Vagina (tissue), 2 donors: ENCODE measurements around the gene ABCG8. TPM values are rescaled to one million over a fixed set of nuclear protein-coding genes. Genes with fewer than 3 reads are reported as not detected.

Experiments used
- DNase-seq, 2 donors: peaks; one replicate each; pipeline ENCODE4 v3.0.0-alpha.2; 2017; ENCODE audit errors: extremely low spot score in 2 of 2
- H3K27ac ChIP-seq: fragments of 200-600 bp; sonication (generic); one replicate; pipeline ENCODE4 v1.5.1; 2019
- H3K27me3 ChIP-seq: fragments of 200-600 bp; sonication (generic); one replicate; pipeline ENCODE4 v1.5.1; 2019
- H3K36me3 ChIP-seq, 2 donors: fragments of 200-600 bp; sonication (generic); one replicate each; pipeline ENCODE4 v1.5.1; 2017 to 2019
- H3K4me1 ChIP-seq: fragments of 200-600 bp; sonication (generic); one replicate; pipeline ENCODE4 v1.5.1; 2019
- H3K4me3 ChIP-seq, 2 donors: fragments of 200-600 bp; sonication (generic); 1 replicate in 1 of 2; 2 replicates in 1 of 2; pipeline ENCODE4 v1.5.1; 2016 to 2019
- H3K9me3 ChIP-seq: fragments of 200-600 bp; sonication (generic); one replicate; pipeline ENCODE4 v1.5.1; 2019
- CTCF ChIP-seq, 3 experiments: fragments of 450-650 bp in 2 of 3; fragments of 200-600 bp in 1 of 3; sonication (generic) in 1 of 3; IDR thresholded peaks; one replicate each; pipeline ENCODE4 v1.5.1; 2017 to 2019; ENCODE audit warnings: antibody characterized with exemption in 3 of 3, mild to moderate bottlenecking in 2 of 3, moderate library complexity in 2 of 3
- POLR2A ChIP-seq, 2 donors: fragments of 450-650 bp; IDR thresholded peaks; one replicate each; pipeline ENCODE4 v1.6.1; 2017; ENCODE audit warnings: antibody characterized with exemption in 2 of 2, mild to moderate bottlenecking in 2 of 2, moderate library complexity in 2 of 2
- POLR2AphosphoS5 ChIP-seq, 2 donors: sonication (generic); formaldehyde crosslinking; IDR thresholded peaks; one replicate each; pipeline ENCODE4 v1.9.0; 2017; ENCODE audit warnings: antibody characterized with exemption in 2 of 2, mild to moderate bottlenecking in 2 of 2, low read depth in 1 of 2; ENCODE audit not compliant: insufficient read depth in 1 of 2
- intact Hi-C: fragments of 100-400 bp; cut with DNase I; formaldehyde crosslinking; loops from one replicate; pipeline ENCODE4 v1.15.1; 2023
- total RNA-seq: library from RNA; depleted of rRNA; stranded (reverse); fragments of >200 nt; gene quantifications from one replicate; pipeline ENCODE4 v1.2.3, GENCODE V29; 2016

The ABCG8 gene
- total RNA-seq, 1 donor from 2014 or later, result not detected

- Histone ChIP-seq H3K36me3 (peaks cover 0 to 9% of the 10 kb centered on the region in 2 donors), H3K4me3 (no peak overlapping the region), H3K9me3 (no peaks in the 10 kb centered on the region), H3K27ac (no peak overlapping the region), H3K4me1 (no peaks in the 10 kb centered on the region), H3K27me3 (no peaks in the 10 kb centered on the region)
- TF ChIP-seq CTCF (IDR thresholded peaks at IDR 0.05) (no peak), POLR2A (IDR thresholded peaks at IDR 0.05) (no peak), POLR2AphosphoS5 (IDR thresholded peaks at IDR 0.05; ENCODE audit: insufficient read depth in 1 of 2, low read depth in 1 of 2) (no peak)
- intact Hi-C loops, result no loop called here
- no peak for DNase-seq
Measured at GRCh38 chr2:43814711-43815110, 24.1 kb upstream of the ABCG8 start.

- no peaks in the 10 kb centered on the region for H3K4me1 ChIP-seq
- intact Hi-C loops, result no loop called here
Measured at GRCh38 chr2:43818761-43819160, 20.0 kb upstream of the ABCG8 start.

GRCh38 chr2:43819491-43820163, 19.1 kb upstream of the ABCG8 start:
- Histone ChIP-seq H3K4me3 (no peak overlapping the region), H3K36me3 (no peaks in the 10 kb centered on the region), H3K27me3 (no peaks in the 10 kb centered on the region), H3K4me1 (no peaks in the 10 kb centered on the region), H3K27ac (no peak overlapping the region), H3K9me3 (no peaks in the 10 kb centered on the region)
- DNase-seq, result no peak
- intact Hi-C loops, result no loop called here
- no peak for TF ChIP-seq POLR2A (IDR thresholded peaks at IDR 0.05)
- no peak for TF ChIP-seq CTCF (IDR thresholded peaks at IDR 0.05)
- no peak for TF ChIP-seq POLR2AphosphoS5 (IDR thresholded peaks at IDR 0.05; ENCODE audit: insufficient read depth in 1 of 2, low read depth in 1 of 2)

More at GRCh38 chr2:43818761-43819160, 20.0 kb upstream of the ABCG8 start:
- DNase-seq, result no peak
- no peaks in the 10 kb centered on the region for H3K9me3 ChIP-seq
- H3K36me3 ChIP-seq, result no peaks in the 10 kb centered on the region
- H3K27ac ChIP-seq, result no peak overlapping the region
- no peaks in the 10 kb centered on the region for H3K27me3 ChIP-seq
- no peak for TF ChIP-seq CTCF (IDR thresholded peaks at IDR 0.05)
- TF ChIP-seq POLR2AphosphoS5 (IDR thresholded peaks at IDR 0.05; ENCODE audit: insufficient read depth in 1 of 2, low read depth in 1 of 2), result no peak
- TF ChIP-seq POLR2A (IDR thresholded peaks at IDR 0.05), result no peak
- no peak overlapping the region for H3K4me3 ChIP-seq

- H3K4me3 ChIP-seq, result no peak overlapping the region
- no peaks in the 10 kb centered on the region for H3K9me3 ChIP-seq
- H3K36me3 ChIP-seq, result no peaks in the 10 kb centered on the region
Measured at GRCh38 chr2:43822839-43823238, 15.9 kb upstream of the ABCG8 start.

GRCh38 chr2:43823751-43824150, 15.0 kb upstream of the ABCG8 start:
- H3K9me3 ChIP-seq, result no peaks in the 10 kb centered on the region
- no peaks in the 10 kb centered on the region for H3K27me3 ChIP-seq
- no peak overlapping the region for H3K4me3 ChIP-seq
- no peaks in the 10 kb centered on the region for H3K36me3 ChIP-seq
- no peaks in the 10 kb centered on the region for H3K4me1 ChIP-seq
- intact Hi-C loops, result no loop called here
- no peak overlapping the region for H3K27ac ChIP-seq
- TF ChIP-seq POLR2AphosphoS5 (IDR thresholded peaks at IDR 0.05; ENCODE audit: insufficient read depth in 1 of 2, low read depth in 1 of 2) (no peak), POLR2A (IDR thresholded peaks at IDR 0.05) (no peak), CTCF (IDR thresholded peaks at IDR 0.05) (no peak)
- no peak for DNase-seq

More at GRCh38 chr2:43822839-43823238, 15.9 kb upstream of the ABCG8 start:
- intact Hi-C loops, result no loop called here
- Histone ChIP-seq H3K4me1 (no peaks in the 10 kb centered on the region), H3K27me3 (no peaks in the 10 kb centered on the region), H3K27ac (no peak overlapping the region)
- no peak for TF ChIP-seq POLR2AphosphoS5 (IDR thresholded peaks at IDR 0.05; ENCODE audit: insufficient read depth in 1 of 2, low read depth in 1 of 2)
- no peak for TF ChIP-seq POLR2A (IDR thresholded peaks at IDR 0.05)
- DNase-seq, result no peak
